ENCODE measurements around the gene DLG2.
"Not testable (repeated sequence)": the region's sequence is repeated elsewhere in the genome, so short reads cannot be mapped to it uniquely, and the experiment has no call there.

Gene DLG2

DNA sequence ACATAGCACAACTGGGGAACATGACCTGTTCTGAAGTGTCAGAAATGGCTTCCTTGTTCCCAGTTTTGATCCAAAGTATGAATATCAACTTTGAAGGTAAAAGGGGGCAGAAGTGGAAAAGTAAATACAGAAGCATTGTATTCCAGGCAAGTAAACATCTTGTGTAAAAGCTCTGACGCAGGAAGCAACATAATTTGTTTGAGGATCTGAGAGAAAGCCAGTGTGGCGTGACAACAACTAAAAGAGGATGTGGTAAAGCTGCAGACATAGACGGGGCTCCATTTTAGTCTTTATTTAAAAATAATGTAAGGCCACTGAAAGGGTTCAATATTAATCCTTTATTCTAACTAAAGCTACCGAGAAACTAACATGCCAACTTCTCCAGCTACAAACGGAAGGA is 310.2 kb downstream of the DLG2 start:
- DNase-seq (ENCODE audit: low read depth) = no peak

DNA sequence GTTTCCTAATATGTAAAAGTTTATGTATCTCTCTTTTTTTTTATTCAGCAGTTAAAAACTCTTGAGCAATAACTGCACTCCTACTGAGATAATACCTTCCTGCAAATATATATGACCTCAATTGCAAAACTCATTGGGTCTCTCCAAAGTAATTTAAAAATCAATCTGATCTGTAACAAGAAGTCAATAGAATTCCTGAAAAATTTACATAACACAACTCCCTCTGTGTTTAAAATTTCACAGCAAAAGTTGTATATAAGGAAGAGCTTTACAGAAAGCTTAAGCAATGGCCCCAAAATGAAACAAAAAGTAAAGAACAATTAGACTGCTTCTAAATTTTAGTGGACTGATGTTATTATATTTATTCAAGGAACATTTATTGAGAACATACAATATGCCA is 313.4 kb downstream of the DLG2 start:
- DNase-seq (ENCODE audit: low read depth) = no peak

DNA sequence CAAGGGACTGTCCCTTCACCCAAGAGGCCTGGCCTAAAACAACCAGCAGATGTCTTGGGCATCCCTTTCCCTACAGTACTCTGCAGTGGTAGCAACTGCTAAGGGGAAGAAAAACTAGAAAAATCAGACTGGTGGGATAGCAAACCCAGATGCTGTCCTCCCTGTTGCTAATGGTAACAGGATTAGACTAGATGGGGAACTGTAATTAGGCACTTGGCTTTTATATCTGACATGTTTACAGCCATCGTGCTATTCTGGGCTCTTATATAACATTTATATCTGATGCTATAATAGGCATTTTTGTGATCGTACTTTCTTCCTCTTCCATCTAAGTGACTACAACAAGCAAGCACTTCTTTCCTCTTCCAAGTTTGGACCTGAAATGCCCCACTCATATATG is 316.7 kb downstream of the DLG2 start:
- no peak for DNase-seq (ENCODE audit: low read depth)

DNA sequence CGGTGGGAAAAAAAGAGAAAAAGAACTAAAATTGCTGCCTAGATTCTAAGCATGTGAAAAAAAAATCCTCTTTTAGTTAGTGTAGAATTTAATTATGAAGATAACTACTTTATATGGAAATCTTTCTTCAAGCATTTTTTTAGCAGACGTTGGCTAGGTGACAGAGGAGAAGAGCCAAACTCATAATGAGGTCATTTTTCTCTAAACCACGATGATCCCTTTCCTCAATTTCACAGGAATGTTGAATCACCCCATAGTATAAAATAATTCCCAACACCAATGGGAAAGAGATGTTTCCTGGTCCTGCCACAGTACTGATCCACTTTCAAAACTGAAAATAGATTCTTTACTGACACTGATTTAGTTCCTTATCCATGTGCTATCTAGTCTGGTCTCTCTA is 319.8 kb downstream of the DLG2 start:
- DNase-seq (ENCODE audit: low read depth) = no peak

DNA sequence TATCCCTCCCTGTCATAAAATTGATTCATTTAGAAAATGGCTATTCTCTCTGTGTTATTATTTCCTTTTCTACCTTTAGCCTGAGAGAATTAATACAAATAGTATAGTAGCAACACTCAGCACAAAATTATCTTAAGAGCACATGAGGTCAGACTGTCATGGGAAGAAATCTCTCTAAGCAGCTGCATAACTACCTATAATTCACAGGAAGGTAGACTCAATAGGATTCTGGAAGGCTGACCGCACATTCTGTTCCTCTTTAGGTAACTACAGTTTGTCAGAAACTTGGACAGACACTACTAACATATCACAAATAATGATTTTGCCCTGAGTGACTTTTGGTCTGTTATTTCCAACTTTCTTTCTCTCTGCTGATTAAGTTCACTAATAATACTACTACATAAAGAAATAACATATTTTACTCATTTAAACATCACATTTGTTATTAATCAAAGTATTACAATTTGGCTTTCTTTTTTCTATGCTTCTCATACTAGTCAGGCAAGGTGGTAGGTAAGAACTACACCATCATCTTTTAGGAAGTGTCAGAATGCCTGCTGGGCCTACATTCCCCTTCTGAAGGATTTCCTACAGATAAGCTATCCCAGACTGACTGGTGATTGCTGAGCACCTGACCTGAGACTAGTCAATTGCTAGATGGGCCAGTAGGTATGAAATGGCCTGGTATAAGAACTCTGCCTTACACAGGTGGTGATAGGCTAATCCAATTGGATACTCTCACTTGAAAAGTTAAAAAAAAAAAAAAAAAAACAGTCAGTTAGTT is 325.1 kb downstream of the DLG2 start:
- no peak for DNase-seq (ENCODE audit: low read depth)

DNA sequence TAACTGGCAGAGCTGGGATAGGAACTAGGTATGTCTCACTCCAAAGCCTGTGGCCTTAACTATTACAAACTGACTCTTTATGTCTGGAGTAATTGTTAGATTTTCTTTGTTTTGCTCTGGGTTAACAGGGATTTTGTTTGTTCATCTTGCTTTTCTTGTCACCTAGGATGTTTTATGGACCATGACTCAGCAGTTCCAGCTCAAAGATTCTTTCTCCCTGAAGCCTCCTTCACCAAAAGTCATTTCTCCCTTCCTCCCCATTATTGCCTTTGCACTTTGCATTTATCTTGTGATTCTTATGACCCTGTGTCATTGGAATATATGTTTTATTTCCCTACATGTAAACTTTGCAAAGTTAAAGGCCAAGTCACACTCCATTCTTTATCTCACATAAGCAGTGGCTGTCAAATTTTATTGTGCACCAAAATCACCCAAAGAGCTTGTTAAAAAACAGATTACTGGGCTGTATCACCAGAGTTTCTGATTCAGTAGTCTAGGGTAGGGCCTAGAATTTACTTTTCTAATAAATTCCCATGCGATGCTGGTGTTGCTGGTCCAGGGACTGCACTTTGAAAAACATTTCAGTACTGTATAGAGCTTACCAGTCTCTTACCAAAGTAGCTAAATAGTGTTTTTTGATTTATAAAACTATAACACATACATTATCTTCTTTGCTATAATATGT is 327.7 kb downstream of the DLG2 start:
- no peak for DNase-seq (ENCODE audit: low read depth)

DNA sequence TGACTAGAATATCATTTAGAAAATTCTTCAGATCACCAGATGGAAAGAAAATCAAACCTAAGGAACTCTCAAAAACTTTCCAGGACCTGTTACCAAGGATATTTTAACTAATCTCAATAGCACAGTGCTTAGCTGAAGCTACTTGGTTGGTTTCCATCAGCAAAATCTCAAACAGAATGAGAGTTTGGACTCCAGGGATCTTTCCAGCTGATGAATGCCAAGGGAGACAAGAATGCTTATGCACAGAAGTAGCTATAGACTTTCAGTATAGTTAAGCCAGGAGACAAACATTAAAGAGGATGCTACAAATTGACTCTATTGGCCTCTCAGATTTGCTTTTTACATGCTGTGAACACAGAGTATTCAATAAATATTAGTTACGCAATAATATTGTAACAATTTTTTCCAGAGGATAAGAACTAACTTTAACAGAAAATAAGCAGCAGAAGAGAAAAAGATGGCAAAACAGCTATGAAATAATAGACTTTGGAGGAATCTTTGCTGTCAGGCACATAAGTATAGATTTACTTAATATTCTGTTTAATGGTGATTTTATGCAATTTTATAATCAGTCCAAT is 331.4 kb downstream of the DLG2 start:
- DNase-seq (ENCODE audit: low read depth) = no peak

DNA sequence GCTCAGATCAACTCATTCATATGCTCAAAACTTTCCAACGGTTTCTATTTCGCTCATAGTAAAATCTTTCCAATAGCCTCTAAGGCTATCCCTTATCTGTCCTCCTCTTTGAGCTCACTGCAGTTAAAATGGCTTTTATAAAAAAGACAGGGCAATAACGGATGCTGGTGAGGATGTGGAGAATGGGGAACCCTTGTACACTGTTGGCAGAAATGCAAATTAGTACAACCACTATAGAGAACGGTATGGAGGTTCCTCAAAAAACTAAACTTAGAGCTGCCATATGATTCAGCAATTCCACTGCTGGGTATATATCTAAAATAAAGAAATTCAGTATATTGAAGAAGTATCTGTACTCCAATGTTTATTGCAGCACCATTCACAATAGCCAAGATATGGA is 345.6 kb downstream of the DLG2 start:
- DNase-seq (ENCODE audit: low read depth) = no peak

DNA sequence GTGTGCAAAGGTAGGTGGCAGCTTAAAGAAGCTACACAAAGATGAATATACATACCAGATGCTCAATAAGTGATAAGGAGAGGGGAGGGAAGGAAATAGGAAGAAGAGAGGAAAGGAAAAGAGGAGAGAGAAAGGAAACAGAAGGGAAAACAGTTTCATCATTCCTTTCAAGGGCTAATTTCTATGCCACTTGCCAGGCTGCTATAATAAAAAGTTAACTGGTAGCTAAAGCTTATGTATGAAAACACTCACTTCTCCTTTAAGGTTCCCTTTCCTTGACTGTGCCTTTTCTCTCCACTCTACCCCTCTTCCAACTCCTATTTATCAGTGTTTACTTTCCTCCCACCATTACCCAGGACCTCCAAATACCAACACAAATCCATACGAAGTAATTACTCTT is 347.9 kb downstream of the DLG2 start:
- DNase-seq (ENCODE audit: low read depth) = no peak

DNA sequence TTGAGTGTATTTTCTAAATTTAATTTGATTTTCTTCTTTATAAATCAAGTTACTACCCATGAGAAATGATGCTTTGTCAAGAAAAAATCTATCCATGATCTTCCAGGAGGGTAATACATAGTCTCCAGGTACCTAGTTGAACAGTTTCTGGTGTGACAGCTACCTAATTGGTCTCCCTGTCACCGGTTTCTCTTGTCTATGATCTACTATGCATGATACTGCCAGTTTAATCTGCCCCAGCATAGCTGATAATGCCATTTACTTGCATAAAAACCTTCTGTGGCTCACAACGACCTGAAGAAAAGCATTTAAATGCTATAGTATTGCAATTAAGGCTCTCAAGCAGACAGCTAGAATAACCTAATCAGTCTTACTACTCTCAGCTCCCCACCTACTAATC is 349.5 kb downstream of the DLG2 start:
- no peak for DNase-seq (ENCODE audit: low read depth)

DNA sequence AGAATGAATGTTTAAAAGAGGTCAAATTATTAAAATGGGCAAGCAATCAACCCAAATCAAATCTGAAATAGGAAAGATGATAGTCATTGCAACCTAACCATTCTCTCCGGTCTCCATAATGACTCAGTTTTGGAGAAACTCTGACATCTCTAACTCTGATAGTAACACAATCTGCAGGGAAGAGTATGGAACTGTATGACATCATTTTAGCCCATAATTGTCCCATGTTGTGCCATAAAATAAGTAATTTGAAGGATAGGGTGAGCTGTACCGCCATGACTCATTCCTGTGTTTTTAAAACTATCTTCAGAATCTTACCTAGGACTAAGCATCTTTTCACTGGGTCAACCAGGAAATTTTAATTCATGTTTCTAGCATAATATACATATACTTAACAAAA is 350.8 kb downstream of the DLG2 start:
- no peak for DNase-seq (ENCODE audit: low read depth)

DNA sequence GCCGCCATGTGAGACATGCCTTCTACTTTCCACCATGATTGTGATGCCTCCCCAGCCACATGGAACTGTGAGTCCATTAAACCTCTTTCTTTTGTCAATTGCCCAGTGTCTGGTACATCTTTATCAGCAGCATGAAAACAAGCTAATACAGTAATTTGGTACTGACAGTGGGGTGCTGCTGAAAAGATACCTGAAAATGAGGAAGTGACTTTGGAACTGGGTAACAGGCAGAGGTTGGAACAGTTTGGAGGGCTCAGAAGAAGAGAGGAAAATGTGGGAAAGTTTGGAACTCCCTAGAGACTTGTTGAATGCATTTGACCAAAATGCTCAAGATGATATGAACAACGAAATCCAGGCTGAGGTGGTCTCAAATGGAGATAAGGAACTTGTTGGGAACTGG is 356.8 kb downstream of the DLG2 start:
- DNase-seq (ENCODE audit: low read depth) = not testable (repeated sequence)

DNA sequence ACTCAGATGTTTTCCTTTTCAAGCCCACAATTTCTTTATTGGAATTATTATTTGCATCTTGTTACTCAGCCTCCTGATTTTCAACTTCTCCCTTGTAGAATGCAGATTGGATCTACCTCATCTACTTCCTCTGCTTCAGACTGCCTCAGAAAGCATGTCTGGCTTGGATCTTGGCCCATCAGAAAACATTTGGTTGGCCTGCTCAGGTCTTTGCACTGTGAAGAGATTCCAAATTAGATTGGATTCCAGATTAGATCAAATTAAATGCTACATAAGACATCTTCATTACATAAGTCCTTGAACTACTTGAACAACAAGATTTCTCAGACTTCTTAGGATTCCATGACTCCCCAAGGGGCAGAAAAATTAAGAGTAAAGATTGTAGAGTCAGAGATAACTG is 358.0 kb downstream of the DLG2 start:
- DNase-seq (ENCODE audit: low read depth) = no peak

DNA sequence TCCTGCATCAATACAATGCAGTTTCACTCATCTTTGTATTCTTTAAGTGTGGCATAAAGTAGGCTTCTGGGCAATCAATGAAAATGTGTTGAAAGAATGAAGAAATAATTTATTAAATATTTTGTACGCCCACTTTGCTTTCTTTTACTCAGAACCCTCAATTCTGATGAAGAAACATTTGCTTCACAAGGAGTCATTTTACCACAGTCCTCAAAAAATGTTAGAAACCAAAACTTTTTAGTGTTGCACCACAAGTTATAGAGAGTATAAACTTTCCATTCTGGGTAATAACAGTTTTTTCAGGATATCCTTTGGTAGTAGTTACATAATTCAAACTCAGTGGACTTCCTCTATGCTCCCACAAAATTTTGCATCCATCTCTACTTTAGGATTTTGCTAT is 360.5 kb downstream of the DLG2 start:
- DNase-seq (ENCODE audit: low read depth) = no peak

DNA sequence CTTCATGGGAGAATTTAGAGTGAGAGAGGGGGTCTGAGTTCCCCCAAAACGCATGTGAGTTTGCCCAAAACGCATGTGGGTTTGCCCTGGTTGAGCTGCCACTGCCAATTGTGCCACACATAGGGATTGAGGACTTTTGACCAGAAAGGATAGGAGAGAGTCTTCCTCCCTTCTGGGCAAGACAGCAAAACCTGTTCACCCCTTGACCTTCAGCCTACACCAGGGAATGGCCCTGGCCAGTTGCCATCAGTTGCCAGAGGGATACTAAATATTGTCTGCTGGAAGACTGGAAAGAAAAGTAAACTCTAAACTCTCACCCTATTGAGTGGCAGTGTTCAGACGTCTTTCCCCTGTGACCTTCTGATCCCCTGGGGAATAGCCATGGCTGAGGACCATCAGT is 363.8 kb downstream of the DLG2 start:
- DNase-seq (ENCODE audit: low read depth) = no peak

DNA sequence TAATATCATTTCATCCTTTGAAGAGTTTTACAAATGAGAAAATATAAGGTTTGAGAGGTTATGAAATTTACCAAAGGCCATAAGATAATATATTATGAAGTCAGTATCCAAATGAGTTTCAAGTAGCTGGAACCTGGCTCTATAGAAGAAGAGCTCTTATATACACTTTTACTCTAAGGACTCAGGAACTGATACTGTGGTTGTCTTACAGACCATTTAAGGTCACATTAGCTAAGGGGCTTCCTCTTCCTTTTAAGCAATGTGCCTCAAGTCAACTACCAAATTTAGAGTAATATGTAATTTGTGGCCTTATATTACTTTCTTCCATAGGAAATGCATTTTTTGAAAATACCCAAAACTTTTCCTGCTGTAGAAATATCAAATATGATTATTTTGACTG is 369.3 kb downstream of the DLG2 start:
- DNase-seq (ENCODE audit: low read depth) = no peak

DNA sequence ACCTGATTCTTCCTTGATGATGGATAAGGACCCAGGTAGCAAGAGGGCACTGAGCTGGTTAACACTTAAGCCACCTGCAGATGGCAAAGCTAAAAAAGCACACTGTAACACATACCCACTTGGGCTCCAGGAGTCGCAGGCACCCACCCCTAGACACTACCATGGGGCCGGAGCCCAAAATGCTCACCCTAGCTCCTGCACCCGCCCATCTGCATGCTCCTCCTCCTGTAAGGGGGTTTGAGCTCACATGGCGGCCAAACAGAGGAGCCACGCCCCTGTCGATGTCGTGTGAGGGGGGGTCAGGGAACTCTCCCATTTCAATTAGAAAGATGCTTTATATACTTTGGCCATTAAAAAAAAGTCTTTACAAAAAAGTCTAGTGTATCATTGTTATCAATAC is 370.7 kb downstream of the DLG2 start:
- DNase-seq (ENCODE audit: low read depth) = no peak

DNA sequence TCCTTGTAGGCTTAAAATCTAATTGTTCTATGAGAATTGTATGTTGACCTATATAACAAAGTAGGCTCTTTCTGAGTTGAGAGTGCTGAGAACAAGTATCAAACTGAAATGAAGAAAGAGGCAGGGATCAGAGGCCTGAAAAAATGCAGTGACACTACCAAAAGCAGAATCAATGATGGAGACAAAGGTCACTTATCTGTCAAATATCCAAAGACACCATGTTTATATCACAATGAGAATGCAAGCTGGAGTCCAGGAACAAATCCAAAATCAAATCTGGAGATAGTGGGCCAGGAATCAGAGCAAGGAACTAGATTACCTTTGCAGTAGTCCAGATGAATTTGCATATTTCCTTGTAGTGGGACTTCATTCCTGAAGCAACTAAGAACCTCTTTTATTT is 377.7 kb downstream of the DLG2 start:
- no peak for DNase-seq (ENCODE audit: low read depth)

DNA sequence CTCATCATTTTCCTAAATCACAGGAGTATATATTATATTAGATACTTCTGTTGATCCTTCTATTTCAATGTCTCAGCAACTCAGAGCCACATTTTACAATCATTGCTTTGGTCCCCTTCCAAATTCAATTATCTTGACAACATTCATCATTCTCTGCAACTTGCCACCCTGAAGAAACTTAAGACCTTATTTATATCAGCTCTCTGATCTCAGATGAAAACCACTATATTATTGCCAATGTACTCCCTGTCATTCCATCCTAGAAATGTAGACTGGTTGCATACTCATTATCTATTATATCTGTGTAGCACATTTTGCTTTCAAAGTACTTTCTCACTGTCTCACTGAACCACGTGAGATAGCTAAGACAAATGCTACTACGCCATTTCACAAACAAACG is 379.3 kb downstream of the DLG2 start:
- DNase-seq (ENCODE audit: low read depth) = no peak

DNA sequence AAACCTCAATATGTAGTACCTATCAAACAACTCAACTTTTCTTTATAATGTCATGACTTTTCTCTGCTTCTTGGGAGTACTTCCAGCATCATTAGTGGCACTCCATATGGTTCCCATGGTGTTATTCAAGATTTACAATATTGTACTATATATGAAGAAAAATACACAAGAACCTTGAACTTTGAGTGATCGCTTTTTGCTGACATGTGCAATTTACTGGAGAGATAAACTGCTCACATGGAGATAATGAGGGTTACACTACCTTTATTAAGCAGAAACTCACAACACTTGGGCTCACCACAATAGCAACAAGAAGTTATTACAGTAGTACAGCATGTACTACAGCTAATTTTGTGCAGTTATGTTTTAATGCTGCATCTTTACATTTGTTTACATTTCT is 388.2 kb downstream of the DLG2 start:
- DNase-seq (ENCODE audit: low read depth) = no peak

DNA sequence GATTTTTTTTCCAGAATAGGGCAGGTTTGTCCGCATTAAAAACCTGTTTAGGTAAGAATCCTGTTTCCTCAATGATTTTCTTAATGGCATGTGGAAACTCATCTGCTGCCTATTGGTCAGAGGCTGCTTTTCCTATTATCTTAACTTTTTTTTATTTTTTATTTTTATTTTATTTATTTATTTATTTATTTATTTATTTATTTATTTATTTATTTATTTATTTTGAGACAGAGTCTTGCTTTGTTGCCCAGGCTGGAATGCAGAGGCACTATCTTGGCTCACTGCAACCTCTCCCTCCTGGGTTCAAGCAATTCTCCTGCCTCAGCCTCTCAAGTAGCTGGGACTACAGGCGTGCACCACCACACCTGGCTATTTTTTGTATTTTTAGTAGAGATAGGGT is 389.1 kb downstream of the DLG2 start:
- DNase-seq (ENCODE audit: low read depth) = not testable (repeated sequence)

DNA sequence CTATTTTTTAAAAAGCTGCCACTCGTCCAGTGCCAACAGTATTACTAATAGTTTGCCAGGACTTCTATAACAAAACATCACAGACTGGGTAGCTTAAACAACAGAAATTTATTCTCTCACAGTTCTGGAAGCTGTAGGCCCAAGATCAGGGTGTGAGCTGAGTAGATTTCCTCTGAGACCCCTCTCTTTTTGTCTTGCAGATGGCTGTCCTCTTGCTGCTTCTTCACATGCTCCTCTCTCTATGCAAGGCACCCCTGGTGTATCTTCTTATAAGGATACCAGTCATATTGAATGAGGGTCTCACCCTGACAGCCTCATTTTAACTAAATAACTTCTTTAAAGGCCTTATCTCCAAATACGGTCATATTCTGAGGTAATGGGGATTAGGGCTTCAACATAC is 390.9 kb downstream of the DLG2 start:
- no peak for DNase-seq (ENCODE audit: low read depth)

DNA sequence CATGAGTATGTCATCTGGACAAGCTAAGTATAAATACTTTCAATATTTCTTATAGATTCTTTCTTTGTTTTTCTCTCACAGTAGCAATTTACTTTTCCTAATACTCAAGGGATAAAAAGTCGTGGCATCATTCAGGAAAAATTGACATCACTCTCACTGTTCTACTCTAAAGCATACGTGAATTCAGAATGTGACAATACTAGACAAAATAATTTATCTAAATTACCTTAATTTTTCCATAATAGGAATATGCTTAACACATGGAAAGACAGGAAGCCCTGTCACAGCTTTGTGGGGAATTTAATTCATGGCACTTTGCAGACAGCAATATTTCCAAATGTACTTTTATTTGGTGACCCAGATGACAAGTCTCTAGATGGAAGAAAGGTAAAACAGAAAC is 394.6 kb downstream of the DLG2 start:
- DNase-seq (ENCODE audit: low read depth) = no peak

DNA sequence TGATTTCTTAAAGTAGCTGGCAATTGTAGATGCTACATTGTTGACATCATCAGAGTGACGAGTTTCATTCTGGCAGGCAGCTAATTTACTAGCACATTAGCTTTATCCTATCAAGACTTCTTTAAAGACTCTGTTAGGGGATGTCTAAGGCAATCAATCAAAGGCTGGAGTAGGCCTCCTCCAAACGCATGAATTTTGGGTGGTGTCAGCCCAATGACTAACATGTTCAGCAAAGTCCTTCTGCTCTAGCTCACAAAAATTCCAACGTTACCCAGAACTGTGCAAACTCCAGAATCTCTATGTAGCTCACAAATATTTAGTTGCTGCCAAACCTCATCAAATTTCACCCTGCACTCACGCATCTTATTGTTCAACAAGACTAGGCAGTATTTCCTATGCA is 395.6 kb downstream of the DLG2 start:
- no peak for DNase-seq (ENCODE audit: low read depth)
